Measurements from ENCODE around the gene MARCHF2.
"Not testable (repeated sequence)": the region's sequence is repeated elsewhere in the genome, so short reads cannot be mapped to it uniquely, and the experiment has no call there.

Gene MARCHF2

GRCh38 chr19:8412783-8413628 is at the start of gene MARCHF2:
MARCHF2 (plus strand) TSS chr19:8413305; CDS start chr19:8421841, 8,536 bp downstream.
- FAIRE-seq = no peak

- no peak for FAIRE-seq
Observed at GRCh38 chr19:8363803-8364771, 49.0 kb upstream of the MARCHF2 start, which contains the start of gene ANGPTL4. ANGPTL4 (plus strand) TSS chr19:8364155; CDS start chr19:8364322, 167 bp downstream.

- FAIRE-seq = no peak
Observed at GRCh38 chr19:8366121-8366581, 47.0 kb upstream of the MARCHF2 start.

GRCh38 chr19:8366961-8367326 is 46.2 kb upstream of the MARCHF2 start:
- no peak for FAIRE-seq

- FAIRE-seq = no peak
Observed at GRCh38 chr19:8367327-8368001, 45.6 kb upstream of the MARCHF2 start.

- no peak for FAIRE-seq
Observed at GRCh38 chr19:8370176-8371010, 42.7 kb upstream of the MARCHF2 start.

GRCh38 chr19:8371011-8371804 is 41.9 kb upstream of the MARCHF2 start:
- FAIRE-seq = no peak

GRCh38 chr19:8373867-8374813 is 39.0 kb upstream of the MARCHF2 start:
- FAIRE-seq = no peak

GRCh38 chr19:8375766-8376165 is 37.3 kb upstream of the MARCHF2 start:
- FAIRE-seq = not testable (repeated sequence)

- FAIRE-seq = not testable (repeated sequence)
Observed at GRCh38 chr19:8376373-8376974, 36.6 kb upstream of the MARCHF2 start.

GRCh38 chr19:8377598-8377997 is 35.5 kb upstream of the MARCHF2 start:
- no peak for FAIRE-seq

- not testable (repeated sequence) for FAIRE-seq
Observed at GRCh38 chr19:8379156-8379891, 33.8 kb upstream of the MARCHF2 start.

GRCh38 chr19:8384569-8384968 is 28.5 kb upstream of the MARCHF2 start:
- FAIRE-seq = not testable (repeated sequence)

GRCh38 chr19:8385103-8385502 is 28.0 kb upstream of the MARCHF2 start:
- not testable (repeated sequence) for FAIRE-seq

- not testable (repeated sequence) for FAIRE-seq
Observed at GRCh38 chr19:8385566-8385965, 27.5 kb upstream of the MARCHF2 start.

- not testable (repeated sequence) for FAIRE-seq
Observed at GRCh38 chr19:8386419-8386818, 26.7 kb upstream of the MARCHF2 start.

- no peak for FAIRE-seq
Observed at GRCh38 chr19:8386990-8387389, 26.1 kb upstream of the MARCHF2 start.
